PC-9 (cell line): ENCODE measurements around the gene ZMYND11.

Source experiments
- CTCF ChIP-seq: fragments of 200-600 bp; sonication (generic); conservative IDR thresholded peaks from 2 replicates; pipeline ENCODE4 v1.6.1; 2017; ENCODE audit warnings: mixed run types, antibody characterized with exemption, mild to moderate bottlenecking, moderate library complexity
- EZH2 ChIP-seq: fragments of 200-600 bp; sonication (generic); IDR thresholded peaks from 2 replicates; pipeline ENCODE4 v1.8.0; 2017; ENCODE audit warnings: antibody characterized with exemption, low read depth

- TF ChIP-seq CTCF: no peak
- TF ChIP-seq EZH2: no peak
These were observed 147.3 kb downstream of the ZMYND11 start for GRCh38 chr10:282294-283139.
